Uterus (tissue), 4 donors: Measurements from ENCODE around the gene TNP2. TPM values are rescaled to one million over a fixed set of nuclear protein-coding genes. Genes with fewer than 3 reads are reported as not detected.
A peak's percentile ranks its signal among the peaks of the same experiment; 100 is the strongest.

ENCODE experiments used
- DNase-seq, 2 donors: peaks; one replicate each; pipeline ENCODE4 v3.0.0-alpha.2; 2019 to 2020
- H3K27ac ChIP-seq, 2 donors: fragments of 200-600 bp; sonication (generic); 1 replicate in 1 of 2; 2 replicates in 1 of 2; pipeline ENCODE4 v1.5.1; 2016 to 2018
- H3K27me3 ChIP-seq, 2 donors: fragments of 200-600 bp; sonication (generic); one replicate each; pipeline ENCODE4 v1.5.1; 2018 to 2019; ENCODE audit warnings: control low read depth in 1 of 2
- H3K36me3 ChIP-seq, 2 donors: fragments of 200-600 bp; sonication (generic); one replicate each; pipeline ENCODE4 v1.5.1; 2019; ENCODE audit warnings: control low read depth in 1 of 2
- H3K4me1 ChIP-seq, 2 donors: fragments of 200-600 bp; sonication (generic); one replicate each; pipeline ENCODE4 v1.5.1; 2018 to 2019; ENCODE audit warnings: control low read depth in 1 of 2
- H3K4me3 ChIP-seq, 2 donors: fragments of 200-600 bp; sonication (generic); 1 replicate in 1 of 2; 2 replicates in 1 of 2; pipeline ENCODE4 v1.5.1; 2018 to 2019; ENCODE audit warnings: mild to moderate bottlenecking in 1 of 2
- H3K9me3 ChIP-seq, 2 donors: fragments of 200-600 bp; sonication (generic); one replicate each; pipeline ENCODE4 v1.5.1; 2019; ENCODE audit warnings: control low read depth in 1 of 2
- CTCF ChIP-seq, 4 experiments: fragments of 200-600 bp in 2 of 4; fragments of 450-650 bp in 2 of 4; sonication (generic) in 2 of 4; IDR thresholded peaks; one replicate each; pipeline ENCODE4 v1.5.1; 2016 to 2019; ENCODE audit warnings: antibody characterized with exemption in 4 of 4, mild to moderate bottlenecking in 2 of 4, moderate library complexity in 1 of 4
- POLR2A ChIP-seq, 2 donors: fragments of 450-650 bp; IDR thresholded peaks; one replicate each; pipeline ENCODE4 v1.6.1; 2016; ENCODE audit warnings: antibody characterized with exemption in 2 of 2, mild to moderate bottlenecking in 1 of 2, moderate library complexity in 1 of 2
- intact Hi-C: fragments of 100-400 bp; cut with DNase I; formaldehyde crosslinking; loops from one replicate; pipeline ENCODE4 v1.15.1; 2023; ENCODE audit warnings: low total_unique reads
- total RNA-seq, 4 donors: library from RNA; depleted of rRNA in 3 of 4; stranded (reverse); fragments of >200 nt in 3 of 4; gene quantifications; one replicate each; pipeline versions ENCODE4 v1.1.0 to v1.2.4, GENCODE V29; 2014 to 2023
- donor health status: DM: yes; HTN: yes; CAD: no.

Gene TNP2
- total RNA-seq, 4 donors from 2014 or later, result not detected

- H3K27ac ChIP-seq, result peak overlapping the region; percentile 93 to 98
- peaks cover 0 to 6% of the 10 kb centered on the region in 2 donors for H3K4me1 ChIP-seq
- H3K9me3 ChIP-seq, result no peaks in the 10 kb centered on the region
- no peaks in the 10 kb centered on the region for H3K27me3 ChIP-seq
- TF ChIP-seq POLR2A (IDR thresholded peaks at IDR 0.05) (no peak), CTCF (IDR thresholded peaks at IDR 0.05) (no peak)
- no peak for DNase-seq
- no peaks in the 10 kb centered on the region for H3K36me3 ChIP-seq
- intact Hi-C loops, result no loop called here
- H3K4me3 ChIP-seq, result peak overlapping the region in 1 of 2 donors; percentile 3
Measured at GRCh38 chr16:11253009-11253994, 15.8 kb downstream of the TNP2 start.

GRCh38 chr16:11252482-11252931 lies 16.6 kb downstream of the TNP2 start:
- Histone ChIP-seq H3K27me3 (no peaks in the 10 kb centered on the region), H3K4me3 (no peak overlapping the region), H3K9me3 (no peaks in the 10 kb centered on the region), H3K36me3 (no peaks in the 10 kb centered on the region), H3K27ac (peak overlapping the region in 1 of 2 donors; percentile 93), H3K4me1 (peaks cover 0 to 6% of the 10 kb centered on the region in 2 donors)
- intact Hi-C loops, result no loop called here
- DNase-seq, result no peak
- TF ChIP-seq POLR2A (IDR thresholded peaks at IDR 0.05) (no peak), CTCF (IDR thresholded peaks at IDR 0.05) (no peak)

- no peak for TF ChIP-seq POLR2A (IDR thresholded peaks at IDR 0.05)
- no peak for TF ChIP-seq CTCF (IDR thresholded peaks at IDR 0.05)
- intact Hi-C loops, result no loop called here
- H3K4me1 ChIP-seq, result peaks cover 0 to 6% of the 10 kb centered on the region in 2 donors
- H3K27me3 ChIP-seq, result no peaks in the 10 kb centered on the region
- DNase-seq, result no peak
- no peak overlapping the region for H3K27ac ChIP-seq
- H3K36me3 ChIP-seq, result no peaks in the 10 kb centered on the region
- no peaks in the 10 kb centered on the region for H3K9me3 ChIP-seq
- no peak overlapping the region for H3K4me3 ChIP-seq
Measured at GRCh38 chr16:11251525-11252481, 17.3 kb downstream of the TNP2 start.

- TF ChIP-seq POLR2A (IDR thresholded peaks at IDR 0.05) (no peak), CTCF (IDR thresholded peaks at IDR 0.05) (no peak)
- intact Hi-C loops, result no loop called here
Measured at GRCh38 chr16:11250786-11251524, 18.2 kb downstream of the TNP2 start.

More at GRCh38 chr16:11250786-11251524, 18.2 kb downstream of the TNP2 start:
- Histone ChIP-seq H3K36me3 (no peaks in the 10 kb centered on the region), H3K27me3 (no peaks in the 10 kb centered on the region), H3K4me1 (peaks cover 0 to 6% of the 10 kb centered on the region in 2 donors), H3K4me3 (no peak overlapping the region), H3K27ac (no peak overlapping the region), H3K9me3 (no peaks in the 10 kb centered on the region)
- DNase-seq, result no peak
